Neural progenitor cell (in vitro differentiated cells): ENCODE measurements around the gene DTNBP1.

Experiments
- CTCF ChIP-seq: fragments of 200-600 bp; sonication (generic); IDR thresholded peaks from 2 replicates; pipeline ENCODE4 v1.5.1; 2017; ENCODE audit warnings: antibody characterized with exemption, mild to moderate bottlenecking
- EZH2 ChIP-seq: fragments of 200-600 bp; sonication (generic); IDR thresholded peaks from 2 replicates; pipeline ENCODE4 v1.6.1; 2017; ENCODE audit warnings: antibody characterized with exemption, mild to moderate bottlenecking, moderate library complexity
- EZH2phosphoT487 ChIP-seq: fragments of 200-600 bp; sonication (generic); IDR thresholded peaks from 2 replicates; pipeline ENCODE4 v1.6.1; 2017; ENCODE audit warnings: antibody characterized with exemption

GRCh38 chr6:15483060-15483459 lies 179.8 kb downstream of the DTNBP1 start:
- no peak for TF ChIP-seq CTCF
- TF ChIP-seq EZH2phosphoT487 = no peak
- no peak for TF ChIP-seq EZH2
